Type B pancreatic cell (in vitro differentiated cells): ENCODE results near the gene SECISBP2L. TPM values are rescaled to one million over a fixed set of nuclear protein-coding genes. Genes with fewer than 3 reads are reported as not detected.

Source experiments
- DNase-seq: peaks from one replicate; pipeline ENCODE4 v3.0.0; 2021; ENCODE audit warnings: mixed read lengths; ENCODE audit not compliant: unreplicated experiment; ENCODE audit errors: extremely low spot score
- H3K27ac Mint-ChIP-seq: 2 replicates; pipeline ENCODE4 v1.8.0; 2021; ENCODE audit warnings: mild to moderate bottlenecking, mixed read lengths
- H3K27me3 Mint-ChIP-seq: 2 replicates; pipeline ENCODE4 v1.8.0; 2021; ENCODE audit warnings: mixed read lengths
- H3K36me3 Mint-ChIP-seq: 2 replicates; pipeline ENCODE4 v1.8.0; 2021; ENCODE audit warnings: mixed read lengths
- H3K4me1 Mint-ChIP-seq: one replicate; pipeline ENCODE4 v1.8.0; 2021; ENCODE audit warnings: mixed read lengths; ENCODE audit not compliant: unreplicated experiment
- H3K4me3 Mint-ChIP-seq: 2 replicates; pipeline ENCODE4 v1.8.0; 2021; ENCODE audit warnings: mild to moderate bottlenecking, mixed read lengths
- H3K9me3 Mint-ChIP-seq: 2 replicates; pipeline ENCODE4 v1.8.0; 2021; ENCODE audit warnings: mixed read lengths
- total RNA-seq: library from RNA; stranded (reverse); gene quantifications from 2 replicates; pipeline ENCODE4 v1.2.1, GENCODE V29; 2021; ENCODE audit warnings: low replicate concordance
- TF ChIP-seq, protein P1 (sequence below): fragments of 200-600 bp; sonication (generic); conservative IDR thresholded peaks from 2 replicates; pipeline ENCODE4 v1.5.0; 2021; ENCODE audit warnings: antibody characterized with exemption, mild to moderate bottlenecking

The SECISBP2L gene
- total RNA-seq, 1 donor from 2014 or later, result 51.9 TPM

DNA sequence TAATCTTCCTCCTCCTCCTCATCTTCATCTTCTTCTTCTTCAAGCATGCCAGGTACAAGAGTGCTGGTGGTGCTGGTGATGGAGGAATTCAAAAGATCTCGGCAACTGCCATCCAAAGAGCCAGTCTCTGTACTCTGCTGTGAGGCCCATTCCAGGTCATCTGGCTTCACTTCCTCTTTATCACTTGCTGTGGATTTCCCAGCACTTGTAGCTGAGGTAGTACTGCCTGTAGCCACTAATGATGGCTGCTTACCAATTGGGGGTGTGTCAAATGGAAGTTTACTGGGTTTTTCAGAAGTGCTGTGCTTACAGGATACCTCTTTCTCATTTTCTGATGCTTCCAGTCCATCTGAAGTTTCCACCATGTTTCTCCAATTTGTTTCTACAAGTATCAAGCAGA lies 53.7 kb downstream of the SECISBP2L start:
- no peaks in the 10 kb centered on the region for H3K4me1 Mint-ChIP-seq
- TF ChIP-seq, protein P1, sequence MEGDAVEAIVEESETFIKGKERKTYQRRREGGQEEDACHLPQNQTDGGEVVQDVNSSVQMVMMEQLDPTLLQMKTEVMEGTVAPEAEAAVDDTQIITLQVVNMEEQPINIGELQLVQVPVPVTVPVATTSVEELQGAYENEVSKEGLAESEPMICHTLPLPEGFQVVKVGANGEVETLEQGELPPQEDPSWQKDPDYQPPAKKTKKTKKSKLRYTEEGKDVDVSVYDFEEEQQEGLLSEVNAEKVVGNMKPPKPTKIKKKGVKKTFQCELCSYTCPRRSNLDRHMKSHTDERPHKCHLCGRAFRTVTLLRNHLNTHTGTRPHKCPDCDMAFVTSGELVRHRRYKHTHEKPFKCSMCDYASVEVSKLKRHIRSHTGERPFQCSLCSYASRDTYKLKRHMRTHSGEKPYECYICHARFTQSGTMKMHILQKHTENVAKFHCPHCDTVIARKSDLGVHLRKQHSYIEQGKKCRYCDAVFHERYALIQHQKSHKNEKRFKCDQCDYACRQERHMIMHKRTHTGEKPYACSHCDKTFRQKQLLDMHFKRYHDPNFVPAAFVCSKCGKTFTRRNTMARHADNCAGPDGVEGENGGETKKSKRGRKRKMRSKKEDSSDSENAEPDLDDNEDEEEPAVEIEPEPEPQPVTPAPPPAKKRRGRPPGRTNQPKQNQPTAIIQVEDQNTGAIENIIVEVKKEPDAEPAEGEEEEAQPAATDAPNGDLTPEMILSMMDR, result no peak
- no peak overlapping the region for H3K4me3 Mint-ChIP-seq
- H3K27ac Mint-ChIP-seq, result no peak overlapping the region
- DNase-seq, result no peak
- H3K9me3 Mint-ChIP-seq, result no peaks in the 10 kb centered on the region
- H3K27me3 Mint-ChIP-seq, result no peaks in the 10 kb centered on the region
- peaks cover 45% of the 10 kb centered on the region for H3K36me3 Mint-ChIP-seq

DNA sequence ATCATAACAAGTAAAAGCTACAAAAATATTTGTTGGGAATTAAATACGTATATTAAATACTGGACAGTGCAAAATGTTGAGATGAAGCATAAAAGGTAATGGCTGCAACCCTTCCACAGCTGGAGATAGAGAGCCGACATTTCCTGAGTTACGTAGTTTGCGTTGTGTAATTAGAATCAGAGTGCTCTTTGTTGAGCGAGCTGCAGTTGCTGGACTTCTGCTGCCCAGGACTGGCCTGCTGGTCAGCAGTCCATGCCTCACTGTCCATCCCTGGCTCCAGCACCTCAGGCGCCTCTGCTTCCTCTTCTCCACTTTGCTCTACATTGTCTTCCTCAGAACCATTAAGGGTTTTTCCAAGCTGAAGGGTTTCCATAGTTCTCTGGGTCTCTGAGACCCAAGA lies 54.1 kb downstream of the SECISBP2L start:
- TF ChIP-seq, protein P1, result no peak
- no peaks in the 10 kb centered on the region for H3K27me3 Mint-ChIP-seq
- H3K27ac Mint-ChIP-seq, result no peak overlapping the region
- no peak overlapping the region for H3K4me3 Mint-ChIP-seq
- peaks cover 43% of the 10 kb centered on the region for H3K36me3 Mint-ChIP-seq
- peaks cover 1% of the 10 kb centered on the region for H3K9me3 Mint-ChIP-seq
- peaks cover under 1% of the 10 kb centered on the region for H3K4me1 Mint-ChIP-seq
- no peak for DNase-seq

DNA sequence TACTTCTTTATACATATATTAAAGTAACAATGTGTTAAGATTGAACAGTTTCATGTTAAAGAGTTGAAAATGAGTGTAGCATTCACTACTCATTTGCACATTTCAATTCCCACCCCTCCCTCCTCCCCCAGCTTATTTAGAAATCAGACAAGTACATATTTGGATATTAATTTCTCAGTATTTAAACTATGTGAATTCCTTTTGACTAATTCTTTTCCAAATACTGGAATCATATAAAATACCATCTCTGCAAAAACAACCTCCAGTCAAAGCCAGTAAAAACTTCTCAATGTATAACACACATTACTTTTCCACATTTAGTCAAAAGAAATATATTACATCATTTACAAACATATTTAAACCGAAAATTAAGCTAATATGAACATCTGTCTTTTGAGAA lies 57.1 kb downstream of the SECISBP2L start:
- Mint-ChIP-seq H3K27ac (no peak overlapping the region), H3K27me3 (no peaks in the 10 kb centered on the region), H3K36me3 (peaks cover 36% of the 10 kb centered on the region), H3K4me3 (no peak overlapping the region), H3K4me1 (peaks cover 11% of the 10 kb centered on the region), H3K9me3 (peaks cover 5% of the 10 kb centered on the region)
- TF ChIP-seq, protein P1, result no peak
- DNase-seq, result no peak

DNA sequence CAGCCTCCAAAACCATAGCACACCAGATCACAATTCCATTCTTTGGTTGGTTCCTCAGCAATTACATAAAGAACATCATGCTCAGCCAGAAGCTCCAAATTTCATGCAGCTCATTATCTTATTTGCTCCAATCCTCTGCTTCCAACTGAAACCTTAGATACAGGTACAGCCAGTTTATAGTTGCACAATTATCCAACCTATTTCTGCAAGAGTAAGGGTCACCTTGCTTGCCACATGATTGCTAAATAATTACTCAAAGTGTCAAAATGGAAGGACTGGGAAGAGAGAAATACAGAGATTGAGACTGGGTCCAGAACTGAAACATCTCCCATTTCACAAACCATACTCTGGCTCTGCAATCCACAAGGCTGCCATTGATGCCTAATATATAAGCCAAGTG lies 59.1 kb downstream of the SECISBP2L start:
- peak overlapping the region; percentile 42 for H3K4me3 Mint-ChIP-seq
- no peaks in the 10 kb centered on the region for H3K27me3 Mint-ChIP-seq
- TF ChIP-seq, protein P1, result no peak
- peaks cover 22% of the 10 kb centered on the region for H3K4me1 Mint-ChIP-seq
- peaks cover 5% of the 10 kb centered on the region for H3K9me3 Mint-ChIP-seq
- DNase-seq, result no peak
- H3K36me3 Mint-ChIP-seq, result peaks cover 19% of the 10 kb centered on the region
- H3K27ac Mint-ChIP-seq, result peak overlapping the region; percentile 83

DNA sequence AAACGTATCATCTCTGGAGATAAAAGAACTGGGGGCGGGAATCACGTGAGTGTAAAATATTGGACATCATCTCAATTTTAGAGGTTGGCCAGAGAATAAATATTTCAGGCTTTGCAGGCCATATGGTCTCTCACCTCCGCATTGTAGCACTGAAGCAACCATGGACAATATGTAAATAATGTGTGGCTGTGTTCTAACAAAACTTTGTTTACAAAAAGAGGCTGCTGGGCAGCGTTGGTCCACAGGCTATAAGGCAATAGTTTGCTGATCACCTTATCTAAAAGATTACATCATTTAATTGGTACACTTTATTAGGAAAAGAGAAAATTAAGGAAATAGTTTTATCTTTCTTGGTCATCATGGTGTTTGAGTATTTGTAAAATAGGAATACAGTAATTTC lies 60.0 kb downstream of the SECISBP2L start:
- peaks cover 13% of the 10 kb centered on the region for H3K36me3 Mint-ChIP-seq
- TF ChIP-seq, protein P1, result no peak
- H3K9me3 Mint-ChIP-seq, result peaks cover 5% of the 10 kb centered on the region
- H3K4me3 Mint-ChIP-seq, result no peak overlapping the region
- no peak for DNase-seq
- peaks cover 27% of the 10 kb centered on the region for H3K4me1 Mint-ChIP-seq
- peak overlapping the region; percentile 19 for H3K27ac Mint-ChIP-seq
- H3K27me3 Mint-ChIP-seq, result no peaks in the 10 kb centered on the region

DNA sequence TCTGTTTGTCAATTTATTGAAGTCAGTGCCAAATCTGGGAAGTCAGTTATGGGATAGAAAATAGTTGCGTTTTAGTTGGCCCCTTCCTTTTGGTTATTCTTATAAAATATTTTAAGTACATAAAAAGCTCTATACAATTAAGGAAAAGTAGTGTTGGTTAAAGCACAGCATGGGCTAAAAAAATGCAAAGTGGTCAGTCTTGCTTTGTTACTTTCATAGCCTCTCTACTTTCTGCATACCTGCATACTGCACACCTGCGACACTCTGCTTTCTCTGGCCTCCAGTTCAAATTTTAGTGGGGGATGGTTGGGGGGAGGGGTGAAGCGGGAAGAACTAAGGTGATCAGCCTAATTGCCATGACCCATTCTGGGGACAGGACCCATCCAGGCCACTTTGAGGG lies 60.7 kb downstream of the SECISBP2L start:
- H3K27me3 Mint-ChIP-seq, result no peaks in the 10 kb centered on the region
- peak overlapping the region; percentile 66 for H3K27ac Mint-ChIP-seq
- peaks cover 5% of the 10 kb centered on the region for H3K9me3 Mint-ChIP-seq
- peaks cover 27% of the 10 kb centered on the region for H3K4me1 Mint-ChIP-seq
- DNase-seq, result no peak
- TF ChIP-seq, protein P1, result no peak
- peak overlapping the region; percentile 18 for H3K4me3 Mint-ChIP-seq
- peaks cover 9% of the 10 kb centered on the region for H3K36me3 Mint-ChIP-seq
